NB4 (cell line): Measurements from ENCODE around the gene ZSWIM8.

ENCODE experiments used
- CTCF ChIP-seq: IDR thresholded peaks from one replicate; pipeline ENCODE4 v1.5.1; 2012; ENCODE audit warnings: low read depth, low read length
- POLR2A ChIP-seq: IDR thresholded peaks from 2 replicates; pipeline ENCODE4 v1.6.1; 2011; ENCODE audit warnings: mild to moderate bottlenecking; ENCODE audit not compliant: insufficient read length; ENCODE audit errors: extremely low read depth

DNA sequence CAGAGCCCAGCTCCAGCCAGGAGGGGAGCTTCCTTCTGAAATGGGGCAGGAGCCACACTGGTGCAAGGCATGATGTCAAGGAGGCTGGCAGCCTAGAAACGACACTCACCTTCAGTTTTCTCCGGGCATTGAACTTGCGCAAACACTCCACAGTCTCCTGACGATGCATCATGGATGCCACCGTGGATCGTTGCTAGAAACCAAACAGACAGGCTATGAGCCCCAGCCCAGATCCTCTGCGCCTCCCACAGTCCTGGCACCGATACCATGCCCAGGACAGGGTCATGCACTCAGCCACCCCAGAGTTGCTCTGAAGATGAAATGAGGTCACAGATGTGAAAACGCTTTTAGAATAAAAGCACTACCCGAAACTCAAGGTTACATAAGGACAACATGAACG is 56.9 kb downstream of the ZSWIM8 start:
- TF ChIP-seq CTCF (no peak), POLR2A (no peak)
